ENCODE measurements around the gene ADAM8.

Gene ADAM8

DNA sequence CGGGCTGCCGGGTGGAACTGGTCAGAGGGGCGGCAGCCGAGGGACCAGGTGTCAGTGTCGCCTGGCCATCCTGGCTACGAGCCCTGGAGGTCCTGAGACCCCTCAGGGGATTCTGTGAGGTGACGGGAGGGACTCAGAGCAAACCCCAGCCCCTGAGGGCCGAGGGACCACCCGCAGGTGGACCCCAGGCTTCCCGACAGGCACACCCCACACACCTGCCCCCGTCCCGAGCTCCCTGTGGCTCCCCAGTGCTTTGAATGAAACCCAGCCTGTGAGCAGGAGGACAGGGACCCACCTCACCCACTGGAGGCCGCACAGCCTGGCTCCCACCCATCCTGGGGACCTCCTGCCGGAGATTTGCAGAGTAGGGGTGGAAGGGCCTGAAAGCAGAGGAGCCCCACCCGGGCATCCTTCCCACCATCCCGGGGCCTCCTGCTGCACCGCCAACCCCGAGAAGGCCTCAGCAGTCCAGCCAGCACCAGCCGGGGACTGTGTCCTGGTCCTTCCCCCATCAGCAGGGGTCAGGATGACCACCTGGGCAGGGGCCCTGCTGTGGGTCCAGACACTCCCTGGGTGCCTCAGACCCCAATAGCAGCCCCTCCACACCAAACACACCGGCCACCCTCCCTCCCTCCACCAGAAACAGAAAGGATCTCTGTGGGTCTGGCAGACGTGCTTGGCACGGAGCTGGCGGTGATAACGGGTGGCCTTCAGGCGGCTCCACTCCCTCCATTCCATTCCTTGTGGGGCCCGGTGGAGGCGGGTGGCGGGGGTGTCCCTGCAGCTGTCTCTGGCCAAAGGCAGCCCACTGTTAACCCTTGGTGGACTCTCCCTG is 25.1 kb downstream of the ADAM8 start:
- H3K4me3 ChIP-seq (ENCODE audit: low read depth, low read length) = no peak overlapping the region

DNA sequence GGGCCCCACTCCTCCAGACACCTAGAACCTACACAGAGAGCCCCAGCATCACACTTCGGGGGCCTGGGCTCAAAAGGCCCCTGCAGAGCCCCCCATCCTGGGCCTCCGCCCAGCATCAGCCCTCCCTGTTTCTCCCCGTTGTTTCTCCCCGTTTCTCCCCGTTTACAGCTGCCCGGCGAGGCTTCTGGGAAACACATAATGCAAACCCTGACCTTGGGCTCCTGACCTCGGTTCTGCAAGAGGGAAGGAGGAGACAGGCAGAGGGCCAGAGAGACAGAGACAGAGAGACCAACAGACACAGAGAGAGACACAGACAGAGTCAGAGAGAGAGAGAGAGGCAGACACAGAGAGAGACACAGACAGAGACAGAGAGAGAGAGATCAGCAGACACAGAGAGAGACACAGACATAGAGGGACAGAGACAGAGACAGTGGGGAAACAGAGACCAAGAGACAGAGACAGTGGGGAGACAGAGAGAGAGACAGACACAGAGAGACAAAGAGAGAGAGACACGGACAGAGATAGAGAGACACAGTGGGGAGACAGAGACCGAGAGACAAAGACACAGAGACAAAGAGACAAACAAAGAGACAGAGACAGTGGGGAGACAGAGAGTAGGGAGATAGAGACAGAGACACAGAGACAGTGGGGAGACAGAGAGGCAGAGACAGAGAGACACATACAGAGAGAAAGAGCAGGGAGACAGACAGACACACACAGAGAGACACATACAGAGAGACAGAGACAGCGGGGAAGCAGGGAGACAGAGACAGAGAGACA is 26.5 kb downstream of the ADAM8 start:
- H3K4me3 ChIP-seq (ENCODE audit: low read depth, low read length) = no peak overlapping the region

DNA sequence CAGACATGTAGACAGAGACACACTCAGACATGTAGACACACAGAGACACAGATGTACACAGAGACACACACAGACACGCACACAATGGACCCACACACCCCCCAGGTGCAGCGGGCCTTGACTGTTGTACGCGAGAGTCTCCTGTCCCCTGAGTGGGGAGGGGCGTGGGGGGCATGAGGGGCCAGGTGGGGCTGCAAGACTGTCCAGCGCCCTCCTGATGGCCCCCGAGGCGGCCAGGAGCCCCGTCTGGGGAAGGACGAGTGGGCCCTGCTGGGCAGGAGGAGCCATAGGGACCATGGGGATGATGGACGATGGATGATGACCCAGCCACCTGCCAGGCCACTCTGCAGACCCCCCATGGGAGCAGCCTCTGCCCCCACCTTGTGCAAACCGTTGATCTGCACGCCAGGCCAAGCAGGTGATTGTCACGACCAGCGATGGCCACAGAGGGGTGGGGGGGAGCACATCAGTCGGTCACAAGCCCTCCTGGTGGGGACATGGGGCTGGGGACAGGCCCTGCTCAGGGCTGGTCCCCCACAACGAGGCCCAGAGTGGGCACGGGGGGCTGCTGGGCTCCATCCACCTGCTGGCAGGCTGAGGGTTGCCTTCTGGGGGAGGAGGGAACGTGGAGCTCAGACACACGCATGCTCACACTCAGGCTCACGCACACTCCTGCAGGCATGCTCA is 27.4 kb downstream of the ADAM8 start:
- H3K4me3 ChIP-seq (ENCODE audit: low read depth, low read length) = no peak overlapping the region

DNA sequence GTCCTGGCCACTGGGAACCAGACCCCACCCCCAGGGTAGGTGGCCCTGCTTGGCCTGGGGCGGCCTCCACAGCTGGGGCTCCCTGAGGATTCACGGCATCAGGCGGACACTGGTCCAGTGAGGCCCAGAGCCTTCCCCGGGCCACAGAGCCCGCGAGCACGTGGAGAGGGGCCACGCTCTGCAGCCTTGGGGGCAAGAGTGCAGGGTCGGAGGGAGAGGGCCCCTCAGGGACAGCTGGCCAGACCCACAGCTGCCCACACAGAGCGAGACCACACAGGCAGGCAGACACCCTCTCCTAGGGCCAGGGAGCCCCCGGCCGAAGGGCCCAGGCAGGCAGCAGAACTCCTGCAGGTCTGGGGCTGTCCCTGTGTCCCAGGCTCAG is 28.3 kb downstream of the ADAM8 start:
- no peak overlapping the region for H3K4me3 ChIP-seq (ENCODE audit: low read depth, low read length)

DNA sequence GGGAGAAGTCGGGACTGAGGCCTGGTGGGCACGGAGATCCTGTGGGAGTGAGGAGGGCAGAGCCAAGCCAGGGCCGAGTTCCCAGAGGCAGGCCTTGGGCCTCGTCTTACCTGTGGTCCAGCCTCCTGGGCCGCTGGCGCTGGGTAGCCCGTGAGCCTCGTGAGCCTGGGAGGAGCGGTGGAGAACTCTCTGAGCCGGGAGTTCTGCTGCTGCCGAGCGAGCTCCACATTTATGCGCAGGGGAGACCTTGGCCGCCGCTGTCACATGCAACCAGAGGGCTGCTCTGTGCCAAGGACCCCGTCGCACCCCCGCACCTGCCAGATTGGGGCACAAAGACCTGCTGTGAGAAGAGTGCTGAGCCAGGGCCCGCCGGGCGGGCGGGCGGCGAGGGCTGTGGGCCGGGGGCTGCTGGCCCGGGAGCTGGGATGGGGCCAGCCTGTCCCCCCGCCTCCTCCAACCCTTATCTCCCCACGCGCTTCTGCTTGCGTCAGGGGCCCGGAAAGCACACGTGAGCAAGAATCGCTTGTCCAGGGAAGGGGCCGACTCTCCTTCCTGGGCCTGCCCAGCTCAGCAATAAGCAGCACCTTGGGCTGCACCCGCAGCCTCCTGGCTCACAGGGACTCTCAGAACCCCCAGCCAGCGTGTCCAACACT is 28.9 kb downstream of the ADAM8 start:
- H3K4me3 ChIP-seq (ENCODE audit: low read depth, low read length) = no peak overlapping the region

DNA sequence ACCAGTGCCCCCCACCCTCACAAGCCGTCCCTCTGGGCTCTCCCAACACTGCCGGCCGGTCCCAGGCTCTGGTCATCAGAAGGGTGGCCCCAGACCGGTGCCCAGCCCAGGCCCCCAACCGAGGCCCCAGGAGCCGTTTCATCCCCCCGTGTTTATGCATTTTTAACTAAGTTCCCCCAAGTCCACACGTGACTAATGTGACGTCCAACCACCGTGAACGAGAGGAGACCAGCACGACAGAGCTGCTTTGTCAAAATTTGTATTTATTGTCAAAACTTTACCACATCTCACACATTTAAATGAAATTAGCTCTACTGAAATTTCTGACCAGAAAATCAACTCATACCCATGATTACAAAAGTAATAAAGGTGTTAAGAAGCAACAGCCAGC is 30.4 kb downstream of the ADAM8 start:
- H3K4me3 ChIP-seq (ENCODE audit: low read depth, low read length) = no peak overlapping the region

DNA sequence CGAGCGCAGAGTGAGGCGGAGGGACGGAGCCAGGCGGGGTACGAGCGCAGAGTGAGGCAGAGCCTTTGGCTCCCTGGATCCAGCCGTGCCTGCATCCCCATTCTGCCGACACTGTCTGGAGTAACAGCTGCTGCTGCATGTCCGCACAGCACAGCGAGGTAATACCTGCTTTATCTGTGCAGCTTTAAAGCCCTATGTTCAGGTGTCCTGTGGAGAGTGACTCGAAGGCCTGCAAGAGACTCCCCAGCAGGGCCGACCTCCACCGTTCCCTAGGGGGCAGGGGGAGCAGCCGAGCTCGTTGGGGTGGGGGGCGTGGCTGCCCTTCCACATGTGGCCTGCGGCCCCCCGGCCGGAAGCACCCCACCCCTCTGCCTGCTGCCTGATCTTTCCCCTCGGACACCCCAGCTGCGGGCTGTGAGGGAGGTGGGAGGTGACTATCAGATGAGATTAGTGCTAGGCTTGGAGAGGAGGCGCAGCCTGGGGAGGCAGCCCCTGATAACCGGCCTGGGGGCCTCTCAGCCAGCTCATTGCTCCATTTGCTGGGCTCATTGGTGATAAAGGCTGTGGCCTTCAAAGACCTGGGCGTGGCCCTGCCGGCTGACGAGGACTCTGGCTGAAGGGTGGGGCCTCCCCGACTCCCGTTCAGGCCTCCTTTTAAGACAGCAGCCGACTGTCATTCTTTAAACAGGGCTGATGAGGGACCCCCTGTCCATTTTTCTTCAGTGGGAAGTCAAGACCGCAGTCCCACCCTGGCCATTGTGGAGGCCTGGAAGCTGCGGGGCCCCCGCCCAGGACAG is 31.0 kb downstream of the ADAM8 start:
- no peak overlapping the region for H3K4me3 ChIP-seq (ENCODE audit: low read depth, low read length)

DNA sequence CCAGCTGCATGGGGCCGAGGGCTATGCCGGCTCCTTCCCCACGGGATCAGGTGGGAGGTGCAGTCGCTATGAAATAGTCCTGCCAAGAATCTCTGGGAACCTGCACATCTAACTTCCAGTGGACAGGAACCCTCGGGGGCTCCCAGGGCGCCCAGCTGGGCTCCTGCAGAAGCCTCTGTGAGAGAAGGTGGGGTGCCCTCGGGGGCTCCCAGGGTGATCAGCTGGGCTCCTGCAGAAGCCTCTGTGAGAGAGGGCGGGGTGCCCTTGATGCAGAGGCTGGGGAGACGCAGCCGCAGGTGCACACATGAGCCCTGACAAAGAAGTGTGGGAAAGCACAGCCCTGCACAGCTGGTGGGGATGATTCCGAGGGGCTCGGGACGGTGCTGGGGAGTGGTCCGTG is 33.1 kb downstream of the ADAM8 start:
- H3K4me3 ChIP-seq (ENCODE audit: low read depth, low read length) = no peak overlapping the region

DNA sequence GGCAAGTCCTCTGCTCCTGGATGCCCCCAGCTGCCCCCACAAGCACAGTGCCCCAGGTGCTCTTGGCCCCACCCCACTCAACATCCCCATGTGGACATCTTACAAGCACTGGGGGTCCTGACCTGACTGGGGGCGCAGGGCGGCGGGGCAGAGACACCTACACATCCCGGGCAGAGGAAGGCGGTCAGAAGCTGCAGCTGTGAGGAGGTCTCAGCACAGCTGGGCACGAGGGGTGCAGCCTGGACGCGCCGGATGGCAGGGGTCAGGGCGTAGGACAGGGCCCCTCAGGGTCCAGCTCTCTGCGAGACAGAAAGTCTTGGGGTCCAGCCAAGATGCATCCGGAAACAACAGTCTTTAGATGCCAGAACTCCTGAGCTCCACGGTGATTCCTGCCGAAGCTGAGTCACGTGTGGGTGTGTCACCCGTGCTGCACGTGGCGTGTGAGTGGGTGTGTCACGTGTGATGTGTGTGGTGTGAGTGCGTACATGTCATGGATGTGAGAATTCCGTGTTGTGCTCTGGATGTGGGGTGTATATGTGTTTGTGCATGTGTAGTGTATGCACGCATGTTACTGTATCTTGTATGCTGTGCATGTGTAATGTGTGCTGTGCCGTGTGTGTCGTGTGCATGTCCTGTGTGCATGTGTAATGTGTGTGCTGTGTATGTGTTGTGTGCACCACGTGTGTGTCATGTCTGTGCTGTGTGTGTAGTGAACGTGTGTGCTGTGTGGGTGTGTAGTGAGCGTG is 33.9 kb downstream of the ADAM8 start:
- H3K4me3 ChIP-seq (ENCODE audit: low read depth, low read length) = no peak overlapping the region

DNA sequence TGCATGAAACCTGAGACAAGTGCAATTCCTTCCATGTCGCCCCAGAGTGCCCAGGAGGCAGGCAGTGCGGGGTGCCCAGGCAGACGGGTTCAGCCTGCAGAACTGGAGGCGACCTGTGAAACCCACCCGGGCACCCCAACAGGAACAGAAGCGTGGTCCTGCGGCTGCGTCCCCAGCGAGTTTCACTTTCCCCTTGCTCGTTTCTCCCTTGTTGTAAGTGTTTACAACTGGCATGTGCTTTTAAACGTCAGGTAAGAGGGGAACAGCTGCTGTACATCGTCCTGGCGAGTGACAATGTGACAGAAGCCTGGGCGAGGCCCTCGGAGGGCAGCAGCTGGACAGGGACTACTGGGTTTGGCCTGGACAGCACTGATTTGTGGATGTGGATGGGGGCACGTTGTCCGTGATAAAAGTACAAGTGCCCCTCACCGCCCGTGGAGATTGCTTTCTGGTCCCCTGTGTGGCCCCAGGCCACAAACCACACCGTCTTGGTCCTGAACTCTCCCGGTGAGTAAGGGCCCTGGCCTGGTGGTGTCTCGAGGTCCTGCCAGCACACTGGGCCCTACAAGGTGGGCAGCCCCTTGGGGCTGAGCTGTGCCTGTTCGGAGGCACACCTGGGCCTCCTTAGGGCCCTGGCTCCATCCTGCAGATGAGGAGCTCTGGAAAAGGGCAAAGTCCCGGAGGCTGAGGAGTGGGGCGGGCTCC is 35.0 kb downstream of the ADAM8 start:
- H3K4me3 ChIP-seq (ENCODE audit: low read depth, low read length) = no peak overlapping the region

DNA sequence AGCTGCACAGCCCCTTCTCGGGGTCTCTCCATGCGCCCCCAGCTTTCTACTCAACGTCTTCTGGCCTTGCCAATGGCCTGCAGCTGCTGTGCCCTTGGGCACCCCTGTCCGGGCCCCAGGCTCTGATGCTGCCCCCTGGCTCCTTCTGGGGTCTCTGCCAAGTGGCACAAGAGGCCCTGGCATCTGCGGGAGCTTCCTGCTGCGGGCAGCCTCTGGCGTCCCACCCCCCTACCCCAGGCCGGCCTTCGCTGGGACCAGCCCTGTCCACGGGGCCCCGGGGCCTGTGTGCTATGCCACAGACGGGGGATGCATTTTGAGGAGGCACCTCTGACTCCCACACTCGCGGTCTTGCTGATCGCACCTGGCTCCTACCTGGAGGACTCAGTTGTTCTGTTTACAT is 36.7 kb downstream of the ADAM8 start:
- H3K4me3 ChIP-seq (ENCODE audit: low read depth, low read length) = no peak overlapping the region

DNA sequence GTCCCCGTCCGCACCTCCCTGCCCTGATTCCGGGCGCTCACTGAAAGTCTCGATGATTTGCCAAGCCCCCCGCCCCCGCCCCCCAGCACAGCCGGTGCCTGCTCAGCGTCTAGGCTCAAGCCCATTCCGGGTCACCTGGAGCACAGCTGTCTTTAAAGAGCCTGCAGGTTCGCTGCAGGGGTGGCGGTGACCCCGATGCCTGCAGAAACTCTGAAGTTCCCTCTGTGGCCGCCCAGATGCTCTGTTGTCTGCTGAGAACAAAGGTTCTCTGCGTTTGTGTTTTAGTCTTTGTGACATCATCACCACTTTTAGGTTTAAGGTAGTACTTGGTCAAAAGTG is 38.2 kb downstream of the ADAM8 start:
- peak overlapping the region; percentile 37 for H3K4me3 ChIP-seq (ENCODE audit: low read depth, low read length)

DNA sequence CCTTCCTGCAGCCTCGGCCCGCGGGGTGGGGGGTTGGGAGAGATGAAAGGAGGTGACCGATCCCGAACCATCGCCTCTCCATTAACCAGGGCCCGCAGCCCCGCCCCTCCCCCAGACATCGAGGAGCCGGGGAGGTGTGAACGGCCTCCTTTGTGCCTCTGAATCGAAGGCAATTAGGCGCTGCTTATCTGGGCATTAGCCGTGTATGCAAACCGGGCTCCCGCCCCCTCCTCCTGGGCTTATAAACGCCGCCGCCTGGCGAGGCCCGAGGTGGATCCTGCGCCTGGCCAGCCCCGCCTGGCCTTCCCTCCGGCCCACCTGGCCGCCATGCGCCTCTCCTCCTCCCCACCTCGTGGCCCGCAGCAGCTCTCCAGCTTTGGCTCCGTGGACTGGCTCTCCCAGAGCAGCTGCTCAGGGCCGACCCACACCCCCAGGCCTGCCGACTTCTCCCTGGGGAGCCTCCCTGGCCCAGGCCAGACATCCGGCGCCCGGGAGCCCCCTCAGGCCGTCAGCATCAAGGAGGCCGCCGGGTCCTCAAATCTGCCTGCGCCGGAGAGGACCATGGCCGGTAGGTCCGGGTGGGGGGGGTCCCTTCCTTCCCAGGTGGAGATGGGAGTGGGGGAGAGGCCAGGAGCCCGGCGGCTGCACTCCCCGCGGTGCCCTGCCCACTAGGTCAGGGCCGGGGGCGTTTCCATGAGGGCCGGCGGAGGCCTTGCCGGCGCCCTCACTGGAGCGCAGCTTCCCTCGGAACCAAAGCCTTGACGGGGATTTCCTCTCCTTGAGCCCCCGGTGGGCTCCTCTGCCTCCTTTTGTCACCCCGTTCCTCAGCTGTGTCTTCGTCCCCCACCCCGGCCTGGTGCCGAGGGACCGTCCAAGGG is 38.8 kb downstream of the ADAM8 start, which contains the start of gene VENTX:
TSS of gene VENTX (plus strand) at position 268 of the 878 bp plus-strand sequence. CDS start at position 328, 60 bp downstream.
- H3K4me3 ChIP-seq (ENCODE audit: low read depth, low read length) = peak within 1 kb of the TSS; percentile 37

DNA sequence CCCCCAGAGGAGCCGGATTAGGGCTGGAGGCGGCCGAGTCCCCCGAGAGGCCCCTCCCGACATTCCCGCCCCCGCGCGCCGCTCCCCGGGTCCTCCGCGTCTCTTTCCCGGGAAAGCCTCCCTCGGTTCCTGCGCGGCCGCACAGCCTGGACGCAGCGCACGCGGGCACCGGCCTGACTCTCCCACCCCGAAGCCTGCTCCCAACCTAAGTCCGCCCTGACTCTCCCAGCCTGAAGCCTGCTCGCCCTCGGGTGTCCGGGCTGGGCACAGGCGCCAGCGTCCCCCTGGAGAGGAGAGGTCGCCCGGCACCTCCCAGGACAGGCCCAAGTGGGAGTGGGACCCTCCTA is 39.5 kb downstream of the ADAM8 start:
- H3K4me3 ChIP-seq (ENCODE audit: low read depth, low read length) = peak overlapping the region; percentile 30

DNA sequence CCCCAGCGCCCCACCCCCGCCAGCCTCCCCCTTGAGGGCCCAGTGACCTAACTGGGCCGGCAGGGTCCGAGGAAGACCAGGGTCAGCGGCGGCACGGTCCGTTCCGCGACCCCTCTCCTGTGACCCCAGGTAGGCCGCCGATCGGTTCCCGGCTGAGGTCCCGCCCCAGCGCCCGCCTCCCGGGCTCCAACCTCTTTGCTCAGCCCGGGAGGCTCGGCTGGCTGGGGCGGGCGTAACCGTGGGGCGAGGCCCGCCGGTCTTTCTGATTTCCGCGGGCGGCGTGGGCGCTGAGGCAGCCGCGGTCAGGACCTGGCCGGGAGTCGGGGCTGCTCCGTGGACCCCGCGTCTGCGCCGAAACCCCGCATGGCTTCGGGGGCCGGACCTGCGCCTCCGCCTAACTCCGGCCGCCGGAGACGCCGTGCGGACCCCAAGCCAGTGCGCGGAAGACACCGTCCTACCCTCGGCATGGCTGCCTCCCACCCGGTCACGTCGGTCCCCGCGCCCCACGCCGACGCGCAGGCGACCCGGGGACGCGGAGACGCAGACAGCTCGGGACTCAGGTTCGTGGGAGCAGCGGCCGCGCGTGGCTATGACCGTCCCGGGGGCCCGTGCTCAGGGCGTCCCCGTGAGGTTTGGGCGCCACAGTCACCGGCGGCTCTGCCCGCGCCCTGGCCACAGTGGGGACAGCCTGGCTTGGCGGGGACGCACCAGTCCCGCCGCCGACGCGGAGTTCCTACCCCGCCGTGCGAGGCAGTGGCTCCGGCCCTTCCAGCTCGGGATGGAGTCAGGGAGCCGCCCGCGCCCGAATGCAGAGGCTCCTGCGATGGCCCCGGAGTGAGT is 40.0 kb downstream of the ADAM8 start:
- peak overlapping the region; percentile 30 for H3K4me3 ChIP-seq (ENCODE audit: low read depth, low read length)

DNA sequence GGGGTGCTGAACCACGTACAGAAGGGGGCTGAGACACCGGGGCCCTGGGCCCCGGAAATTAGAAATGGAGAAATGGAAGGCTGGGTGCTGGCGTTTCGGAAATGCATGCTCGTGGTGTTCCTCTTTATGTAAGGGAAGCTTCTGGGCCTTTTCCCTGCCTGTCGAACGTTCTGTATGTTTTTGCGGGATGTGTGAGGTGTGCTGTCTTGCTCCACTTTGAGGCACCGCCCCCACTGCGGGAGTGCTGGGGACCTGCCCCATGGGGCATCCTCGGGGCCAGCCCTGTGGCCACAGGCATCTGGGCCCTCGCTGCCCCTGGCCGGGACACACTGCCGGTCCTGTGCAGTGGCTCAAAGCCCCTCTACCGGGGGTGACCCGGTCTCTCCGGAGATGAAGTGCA is 40.7 kb downstream of the ADAM8 start:
- no peak overlapping the region for H3K4me3 ChIP-seq (ENCODE audit: low read depth, low read length)

DNA sequence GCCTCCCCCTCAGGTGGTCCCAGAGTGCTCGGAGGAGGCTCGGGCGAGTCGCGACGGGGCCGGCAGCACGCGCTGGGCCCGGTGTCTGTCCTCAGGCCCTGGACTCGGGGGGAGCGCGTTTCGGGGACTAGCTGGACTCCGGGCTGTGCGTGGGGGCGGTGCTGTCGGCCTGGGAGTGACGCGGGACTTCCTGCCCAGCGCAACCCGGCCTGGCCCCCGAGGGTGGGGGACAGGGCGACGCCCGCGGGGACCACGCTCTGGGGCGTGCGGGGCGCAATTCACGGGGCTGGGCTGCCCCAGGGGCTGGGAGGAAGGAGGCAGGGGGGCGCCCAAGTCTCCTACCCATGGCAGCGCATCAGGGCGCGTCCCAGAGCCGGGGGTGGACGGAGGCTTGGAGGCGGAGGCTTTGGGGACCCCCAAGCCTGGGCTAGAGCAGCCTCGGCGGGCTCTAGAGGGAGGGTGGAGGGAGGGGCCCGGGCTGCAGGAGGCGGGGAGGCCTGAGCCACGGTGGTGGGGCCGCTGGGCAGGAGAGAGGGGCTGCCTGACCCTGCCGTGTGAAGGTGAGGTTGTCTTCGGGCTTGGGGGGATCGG is 41.3 kb downstream of the ADAM8 start:
- H3K4me3 ChIP-seq (ENCODE audit: low read depth, low read length) = no peak overlapping the region

Measured in iPS-11a (cell line).